A172 (cell line): ENCODE measurements around the gene NALCN. TPM values are rescaled to one million over a fixed set of nuclear protein-coding genes. Genes with fewer than 3 reads are reported as not detected.

Source experiments
- DNase-seq: peaks from one replicate; pipeline ENCODE4 v3.0.0-alpha.2; 2015; ENCODE audit warnings: low spot score
- total RNA-seq: library from RNA; depleted of rRNA; stranded (reverse); fragments of >200 nt; shearing (Covaris generic); gene quantifications from 2 replicates; pipeline ENCODE4 v1.2.3, GENCODE V29; 2014

Gene NALCN
- total RNA-seq, 1 experiment from 2014 or later: 0.72 TPM

GRCh38 chr13:101127741-101128353 lies 288.5 kb downstream of the NALCN start:
- DNase-seq: peak; percentile 47

- no peak for DNase-seq
Measured at GRCh38 chr13:101123028-101123427, 293.3 kb downstream of the NALCN start.

GRCh38 chr13:101121608-101122007 lies 294.7 kb downstream of the NALCN start:
- no peak for DNase-seq

- DNase-seq: no peak
Measured at GRCh38 chr13:101120007-101120406, 296.3 kb downstream of the NALCN start.

GRCh38 chr13:101116826-101117225 lies 299.5 kb downstream of the NALCN start:
- DNase-seq: no peak

- DNase-seq: no peak
Measured at GRCh38 chr13:101116341-101116740, 300.0 kb downstream of the NALCN start.

GRCh38 chr13:101115762-101116171 lies 300.5 kb downstream of the NALCN start:
- peak; percentile 14 for DNase-seq

- DNase-seq: no peak
Measured at GRCh38 chr13:101111894-101112293, 304.4 kb downstream of the NALCN start.

- no peak for DNase-seq
Measured at GRCh38 chr13:101109005-101109404, 307.3 kb downstream of the NALCN start.

GRCh38 chr13:101098873-101099272 lies 317.4 kb downstream of the NALCN start:
- DNase-seq: peak; percentile 22

- DNase-seq: peak; percentile 3
Measured at GRCh38 chr13:101092985-101093384, 323.3 kb downstream of the NALCN start.

- DNase-seq: no peak
Measured at GRCh38 chr13:101090287-101090686, 326.0 kb downstream of the NALCN start.

- DNase-seq: no peak
Measured at GRCh38 chr13:101085551-101085950, 330.8 kb downstream of the NALCN start.

- DNase-seq: no peak
Measured at GRCh38 chr13:101082441-101082840, 333.9 kb downstream of the NALCN start.

- no peak for DNase-seq
Measured at GRCh38 chr13:101080616-101081015, 335.7 kb downstream of the NALCN start.

GRCh38 chr13:101065329-101065728 lies 351.0 kb downstream of the NALCN start:
- peak; percentile 26 for DNase-seq

GRCh38 chr13:101059793-101060192 lies 356.5 kb downstream of the NALCN start:
- no peak for DNase-seq

- no peak for DNase-seq
Measured at GRCh38 chr13:101058841-101059240, 357.5 kb downstream of the NALCN start.

- DNase-seq: no peak
Measured at GRCh38 chr13:101053301-101054093, 362.8 kb downstream of the NALCN start.

GRCh38 chr13:101049166-101049850 lies 367.0 kb downstream of the NALCN start:
- DNase-seq: no peak

GRCh38 chr13:101036546-101036945 lies 379.8 kb downstream of the NALCN start:
- no peak for DNase-seq

- no peak for DNase-seq
Measured at GRCh38 chr13:101035119-101035620, 381.1 kb downstream of the NALCN start.
